Smooth muscle cell (in vitro differentiated cells): ENCODE data around the gene CSTA. TPM values are rescaled to one million over a fixed set of nuclear protein-coding genes. Genes with fewer than 3 reads are reported as not detected.

Experiments
- DNase-seq: peaks from one replicate; lab custom pipeline; 2025; ENCODE audit not compliant: unreplicated experiment; lab: John Stamatoyannopoulos, UW
- H2AFZ ChIP-seq: fragments of 200-600 bp; sonication (generic); 2 replicates; pipeline ENCODE4 v1.6.0; 2016; ENCODE audit warnings: antibody characterized with exemption, low read depth, mild to moderate bottlenecking
- H3F3A ChIP-seq: fragments of 200-600 bp; sonication (generic); 2 replicates; pipeline ENCODE4 v1.6.0; 2017; ENCODE audit warnings: antibody characterized with exemption, low read depth
- H3K27ac ChIP-seq: fragments of 200-600 bp; sonication (generic); 2 replicates; pipeline ENCODE4 v1.5.1; 2016; ENCODE audit warnings: low read depth, mild to moderate bottlenecking
- H3K27me3 ChIP-seq: fragments of 200-600 bp; sonication (generic); 2 replicates; pipeline ENCODE4 v1.6.1; 2016; ENCODE audit warnings: low read depth, mild to moderate bottlenecking
- H3K36me3 ChIP-seq: fragments of 200-600 bp; sonication (generic); 2 replicates; pipeline ENCODE4 v1.5.1; 2016; ENCODE audit warnings: low read depth
- H3K4me1 ChIP-seq: fragments of 200-600 bp; sonication (generic); 2 replicates; pipeline ENCODE4 v1.5.1; 2016; ENCODE audit warnings: low read depth
- H3K4me2 ChIP-seq: fragments of 200-600 bp; sonication (generic); 2 replicates; pipeline ENCODE4 v1.6.0; 2016; ENCODE audit warnings: mild to moderate bottlenecking
- H3K4me3 ChIP-seq: fragments of 200-600 bp; sonication (generic); 2 replicates; pipeline ENCODE4 v1.5.1; 2016; ENCODE audit warnings: mild to moderate bottlenecking
- H3K79me2 ChIP-seq: fragments of 200-600 bp; sonication (generic); 2 replicates; pipeline ENCODE4 v1.6.0; 2016; ENCODE audit warnings: low read depth, mild to moderate bottlenecking
- H3K9ac ChIP-seq: fragments of 200-600 bp; sonication (generic); 2 replicates; pipeline ENCODE4 v1.6.0; 2016; ENCODE audit warnings: low read depth
- H3K9me3 ChIP-seq: fragments of 200-600 bp; sonication (generic); replicated peaks from 2 replicates; pipeline ENCODE4 v1.5.1; 2016; ENCODE audit warnings: low read depth
- H4K20me1 ChIP-seq: fragments of 200-600 bp; sonication (generic); 2 replicates; pipeline ENCODE4 v1.6.0; 2016; ENCODE audit warnings: low read depth
- WGBS: methylation state at CpG from one replicate; pipeline ENCODE4 v1.1.7; 2016; ENCODE audit warnings: low lambda C conversion rate; 5-methylcytosine and 5-hydroxymethylcytosine counted together
- polyA plus RNA-seq: library from polyadenylated mRNA; unstranded; fragments of >200 nt; fragmentation: Nextera tagmentation; extraction: Ambion mirVana; gene quantifications from 2 replicates; pipeline ENCODE4 v1.2.1, GENCODE V29; 2016
- total RNA-seq: library from RNA; depleted of rRNA; stranded (reverse); fragments of >200 nt; gene quantifications from 2 replicates; pipeline ENCODE4 v1.2.3, GENCODE V29; 2014
- TF ChIP-seq, protein P1 (sequence below): fragments of 200-600 bp; sonication (generic); IDR thresholded peaks from 2 replicates; pipeline ENCODE4 v1.5.1; 2017; ENCODE audit warnings: borderline replicate concordance, mild to moderate bottlenecking, antibody characterized with exemption; ENCODE audit not compliant: insufficient read depth, poor library complexity, severe bottlenecking

CSTA gene, protein sequence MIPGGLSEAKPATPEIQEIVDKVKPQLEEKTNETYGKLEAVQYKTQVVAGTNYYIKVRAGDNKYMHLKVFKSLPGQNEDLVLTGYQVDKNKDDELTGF
- total RNA-seq = 29.7 and 51.7 TPM in 2 replicates
- polyA plus RNA-seq = 16.0 and 19.7 TPM in 2 replicates

DNA sequence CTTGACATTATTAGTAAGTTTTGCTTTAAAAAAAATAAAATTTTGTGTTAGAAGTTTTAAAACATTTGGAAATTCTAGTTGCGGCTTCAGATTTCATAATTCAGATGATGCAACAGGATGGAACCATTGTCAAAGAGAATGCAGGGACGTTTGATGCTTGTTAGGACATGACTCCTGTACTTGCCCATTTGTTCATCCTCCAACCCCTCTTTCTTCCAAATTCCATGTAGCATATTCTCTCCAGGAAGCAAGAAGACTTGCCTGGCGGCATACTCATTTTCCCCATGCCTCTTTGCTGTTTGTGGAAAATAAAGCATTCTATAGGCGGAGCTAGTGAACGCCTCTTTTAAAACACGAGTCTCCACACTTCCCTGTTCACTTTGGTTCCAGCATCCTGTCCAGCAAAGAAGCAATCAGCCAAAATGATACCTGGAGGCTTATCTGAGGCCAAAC lies at the start of gene CSTA:
Gene CSTA, plus strand, starts transcription at position 378 of the 453 bp plus-strand sequence. Its CDS starts 45 bp downstream, at position 423.
- H3K79me2 ChIP-seq = no peaks in the 10 kb centered on the region
- TF ChIP-seq, protein P1, sequence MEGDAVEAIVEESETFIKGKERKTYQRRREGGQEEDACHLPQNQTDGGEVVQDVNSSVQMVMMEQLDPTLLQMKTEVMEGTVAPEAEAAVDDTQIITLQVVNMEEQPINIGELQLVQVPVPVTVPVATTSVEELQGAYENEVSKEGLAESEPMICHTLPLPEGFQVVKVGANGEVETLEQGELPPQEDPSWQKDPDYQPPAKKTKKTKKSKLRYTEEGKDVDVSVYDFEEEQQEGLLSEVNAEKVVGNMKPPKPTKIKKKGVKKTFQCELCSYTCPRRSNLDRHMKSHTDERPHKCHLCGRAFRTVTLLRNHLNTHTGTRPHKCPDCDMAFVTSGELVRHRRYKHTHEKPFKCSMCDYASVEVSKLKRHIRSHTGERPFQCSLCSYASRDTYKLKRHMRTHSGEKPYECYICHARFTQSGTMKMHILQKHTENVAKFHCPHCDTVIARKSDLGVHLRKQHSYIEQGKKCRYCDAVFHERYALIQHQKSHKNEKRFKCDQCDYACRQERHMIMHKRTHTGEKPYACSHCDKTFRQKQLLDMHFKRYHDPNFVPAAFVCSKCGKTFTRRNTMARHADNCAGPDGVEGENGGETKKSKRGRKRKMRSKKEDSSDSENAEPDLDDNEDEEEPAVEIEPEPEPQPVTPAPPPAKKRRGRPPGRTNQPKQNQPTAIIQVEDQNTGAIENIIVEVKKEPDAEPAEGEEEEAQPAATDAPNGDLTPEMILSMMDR = no peak
- no peaks in the 10 kb centered on the region for H3K9me3 ChIP-seq
- H3F3A ChIP-seq = no peaks in the 10 kb centered on the region
- no peaks in the 10 kb centered on the region for H3K36me3 ChIP-seq
- no peak for DNase-seq
- no peaks in the 10 kb centered on the region for H3K27me3 ChIP-seq
- peak within 1 kb of the TSS; percentile 36 for H3K4me2 ChIP-seq
- WGBS = 76% methylated on average over 6 of the region's 6 CpGs
- H4K20me1 ChIP-seq = no peaks in the 10 kb centered on the region
- H3K4me3 ChIP-seq = no peak within 1 kb of the TSS
- no peaks in the 10 kb centered on the region for H3K4me1 ChIP-seq
- peak within 1 kb of the TSS; percentile 19 for H3K27ac ChIP-seq
- H3K9ac ChIP-seq = no peak within 1 kb of the TSS
- peak within 1 kb of the TSS; percentile 58 for H2AFZ ChIP-seq

DNA sequence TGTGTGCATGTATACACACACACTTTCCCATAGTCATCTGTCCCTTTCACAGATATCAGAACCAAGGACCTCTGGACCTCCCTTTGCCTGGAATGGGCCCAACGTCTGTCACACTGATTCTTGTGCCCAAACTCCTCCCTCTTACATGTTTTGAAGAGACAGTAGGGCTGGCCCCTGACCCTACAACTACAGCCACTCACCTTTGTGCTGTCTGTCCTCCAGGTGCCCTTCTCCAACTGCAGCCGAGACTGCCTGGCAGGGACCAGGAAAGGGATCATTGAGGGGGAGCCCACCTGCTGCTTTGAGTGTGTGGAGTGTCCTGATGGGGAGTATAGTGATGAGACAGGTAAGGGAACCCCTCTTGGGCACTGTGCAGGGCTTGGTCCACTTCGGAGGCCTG lies 43.2 kb upstream of the CSTA start:
- Histone ChIP-seq H3K9ac (no peak overlapping the region), H3K4me1 (no peaks in the 10 kb centered on the region), H3K4me2 (no peak overlapping the region), H3K27ac (no peak overlapping the region), H3F3A (no peaks in the 10 kb centered on the region), H2AFZ (no peak overlapping the region), H3K9me3 (no peaks in the 10 kb centered on the region), H3K4me3 (no peak overlapping the region), H3K36me3 (no peaks in the 10 kb centered on the region), H3K79me2 (no peaks in the 10 kb centered on the region), H3K27me3 (peaks cover 15% of the 10 kb centered on the region), H4K20me1 (no peaks in the 10 kb centered on the region)
- TF ChIP-seq, protein P1 = no peak
- no peak for DNase-seq
- WGBS = 69% methylated on average over 3 of the region's 3 CpGs

DNA sequence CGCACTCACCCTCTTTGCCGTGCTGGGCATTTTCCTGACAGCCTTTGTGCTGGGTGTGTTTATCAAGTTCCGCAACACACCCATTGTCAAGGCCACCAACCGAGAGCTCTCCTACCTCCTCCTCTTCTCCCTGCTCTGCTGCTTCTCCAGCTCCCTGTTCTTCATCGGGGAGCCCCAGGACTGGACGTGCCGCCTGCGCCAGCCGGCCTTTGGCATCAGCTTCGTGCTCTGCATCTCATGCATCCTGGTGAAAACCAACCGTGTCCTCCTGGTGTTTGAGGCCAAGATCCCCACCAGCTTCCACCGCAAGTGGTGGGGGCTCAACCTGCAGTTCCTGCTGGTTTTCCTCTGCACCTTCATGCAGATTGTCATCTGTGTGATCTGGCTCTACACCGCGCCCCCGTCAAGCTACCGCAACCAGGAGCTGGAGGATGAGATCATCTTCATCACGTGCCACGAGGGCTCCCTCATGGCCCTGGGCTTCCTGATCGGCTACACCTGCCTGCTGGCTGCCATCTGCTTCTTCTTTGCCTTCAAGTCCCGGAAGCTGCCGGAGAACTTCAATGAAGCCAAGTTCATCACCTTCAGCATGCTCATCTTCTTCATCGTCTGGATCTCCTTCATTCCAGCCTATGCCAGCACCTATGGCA lies 41.1 kb upstream of the CSTA start:
- H3K4me2 ChIP-seq = no peak overlapping the region
- no peaks in the 10 kb centered on the region for H4K20me1 ChIP-seq
- no peak overlapping the region for H3K9ac ChIP-seq
- no peaks in the 10 kb centered on the region for H3K9me3 ChIP-seq
- no peaks in the 10 kb centered on the region for H3K4me1 ChIP-seq
- DNase-seq = no peak
- H3K36me3 ChIP-seq = no peaks in the 10 kb centered on the region
- H3K4me3 ChIP-seq = no peak overlapping the region
- no peaks in the 10 kb centered on the region for H3K79me2 ChIP-seq
- no peak overlapping the region for H3K27ac ChIP-seq
- TF ChIP-seq, protein P1 = no peak
- H3F3A ChIP-seq = no peaks in the 10 kb centered on the region
- WGBS = 94% methylated on average over 21 of the region's 22 CpGs
- peaks cover 14% of the 10 kb centered on the region for H3K27me3 ChIP-seq
- H2AFZ ChIP-seq = no peak overlapping the region

DNA sequence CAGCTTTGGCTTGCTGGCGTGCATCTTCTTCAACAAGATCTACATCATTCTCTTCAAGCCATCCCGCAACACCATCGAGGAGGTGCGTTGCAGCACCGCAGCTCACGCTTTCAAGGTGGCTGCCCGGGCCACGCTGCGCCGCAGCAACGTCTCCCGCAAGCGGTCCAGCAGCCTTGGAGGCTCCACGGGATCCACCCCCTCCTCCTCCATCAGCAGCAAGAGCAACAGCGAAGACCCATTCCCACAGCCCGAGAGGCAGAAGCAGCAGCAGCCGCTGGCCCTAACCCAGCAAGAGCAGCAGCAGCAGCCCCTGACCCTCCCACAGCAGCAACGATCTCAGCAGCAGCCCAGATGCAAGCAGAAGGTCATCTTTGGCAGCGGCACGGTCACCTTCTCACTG lies 40.6 kb upstream of the CSTA start:
- TF ChIP-seq, protein P1 = no peak
- Histone ChIP-seq H3K9me3 (no peaks in the 10 kb centered on the region), H4K20me1 (no peaks in the 10 kb centered on the region), H3K4me3 (no peak overlapping the region), H3K79me2 (no peaks in the 10 kb centered on the region), H3K4me2 (no peak overlapping the region), H3K4me1 (no peaks in the 10 kb centered on the region), H3K36me3 (no peaks in the 10 kb centered on the region), H3F3A (no peaks in the 10 kb centered on the region), H2AFZ (no peak overlapping the region), H3K27me3 (peaks cover 8% of the 10 kb centered on the region), H3K9ac (no peak overlapping the region), H3K27ac (no peak overlapping the region)
- 88% methylated on average over 20 of the region's 20 CpGs for WGBS
- DNase-seq = no peak
